ENCODE results near the gene ADCY9.
A peak's percentile ranks its signal among the peaks of the same experiment; 100 is the strongest.
"Not testable (repeated sequence)": the region's sequence is repeated elsewhere in the genome, so short reads cannot be mapped to it uniquely, and the experiment has no call there.

The ADCY9 gene

GRCh38 chr16:4064950-4065352, 51.3 kb downstream of the ADCY9 start:
- no peak for DNase-seq

DNA sequence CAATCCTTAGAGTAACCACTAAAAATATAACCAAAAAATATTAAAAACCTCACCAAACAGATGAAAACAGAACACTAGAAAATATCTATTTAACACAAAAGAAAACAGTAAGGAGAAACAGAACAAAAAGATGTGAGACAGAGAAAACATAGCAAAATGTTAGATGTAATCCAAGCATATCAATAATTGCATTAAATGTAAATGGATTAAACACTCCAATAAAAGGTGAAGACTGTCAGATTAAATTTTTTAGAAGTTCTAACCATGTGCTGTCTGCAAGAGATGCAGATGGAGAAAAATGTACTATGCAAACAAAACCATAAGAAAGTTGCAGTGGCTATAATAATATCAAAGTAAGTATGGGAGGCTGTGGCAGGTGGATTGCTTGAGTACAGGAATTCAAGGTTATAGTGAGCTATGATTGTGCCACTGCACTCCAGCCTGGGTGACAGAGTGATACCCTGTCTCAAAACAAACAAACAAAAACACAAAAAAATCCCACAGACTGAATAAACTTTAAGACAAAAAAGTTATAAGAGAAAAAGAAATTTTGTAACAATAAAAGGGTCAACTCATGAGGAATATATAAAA, 53.9 kb downstream of the ADCY9 start:
- DNase-seq: no peak

DNA sequence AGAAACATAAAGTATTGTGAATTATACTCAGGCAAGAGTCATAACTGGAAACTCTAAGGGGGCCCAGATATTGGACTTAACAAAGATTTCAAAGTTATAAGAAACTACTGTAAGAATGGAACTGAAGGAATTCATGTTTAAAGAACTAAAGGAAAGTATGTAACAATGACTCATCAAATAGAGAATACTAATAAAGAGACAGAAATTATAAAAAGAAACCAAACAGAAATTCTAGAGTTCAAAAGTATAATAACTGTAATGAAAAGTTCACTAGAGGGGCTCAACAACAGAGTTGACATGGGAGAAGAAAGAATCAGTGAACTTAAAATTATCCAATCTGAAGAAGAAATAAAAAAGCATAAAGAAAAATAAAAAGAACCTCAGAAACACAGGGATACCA, 55.4 kb downstream of the ADCY9 start:
- DNase-seq: no peak

DNA sequence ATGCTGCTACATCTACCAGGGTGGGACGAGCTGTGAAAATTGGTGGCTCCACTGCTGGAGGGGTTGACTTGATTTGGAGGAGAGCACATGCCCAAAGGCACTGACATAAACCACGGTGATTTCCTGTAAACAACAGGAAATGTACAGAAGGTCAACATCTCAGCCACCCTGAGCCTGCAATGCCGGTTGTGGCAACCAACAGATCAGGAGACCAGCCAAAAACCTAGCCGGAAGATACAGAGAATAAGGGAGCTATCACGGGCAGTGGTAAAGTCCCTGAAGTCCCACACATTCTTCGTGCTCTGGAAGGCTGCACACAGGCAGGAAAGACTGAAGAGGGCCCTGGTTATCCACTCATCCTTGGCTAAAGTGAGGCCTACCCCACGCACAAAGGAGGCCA, 56.2 kb downstream of the ADCY9 start:
- no peak for DNase-seq

DNA sequence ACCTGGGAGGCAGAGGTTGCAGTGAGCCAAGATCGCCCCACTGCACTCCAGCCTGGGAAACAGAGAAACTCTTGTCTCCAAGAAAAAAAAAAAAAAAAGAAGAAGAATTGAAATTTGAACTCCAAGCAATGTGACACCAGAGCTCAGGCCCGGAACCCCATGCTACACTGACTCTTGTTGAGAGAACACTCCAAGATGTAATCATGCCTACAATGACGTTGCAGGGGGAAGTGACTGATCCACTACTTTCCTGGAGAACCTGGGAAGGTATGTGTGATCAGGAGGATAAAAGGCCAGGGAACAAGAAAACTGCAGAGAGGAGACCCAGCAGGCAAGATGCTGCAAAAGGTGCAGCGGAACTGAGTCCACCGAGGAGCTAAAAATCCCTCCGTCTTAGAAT, 57.9 kb downstream of the ADCY9 start:
- no peak for DNase-seq

DNA sequence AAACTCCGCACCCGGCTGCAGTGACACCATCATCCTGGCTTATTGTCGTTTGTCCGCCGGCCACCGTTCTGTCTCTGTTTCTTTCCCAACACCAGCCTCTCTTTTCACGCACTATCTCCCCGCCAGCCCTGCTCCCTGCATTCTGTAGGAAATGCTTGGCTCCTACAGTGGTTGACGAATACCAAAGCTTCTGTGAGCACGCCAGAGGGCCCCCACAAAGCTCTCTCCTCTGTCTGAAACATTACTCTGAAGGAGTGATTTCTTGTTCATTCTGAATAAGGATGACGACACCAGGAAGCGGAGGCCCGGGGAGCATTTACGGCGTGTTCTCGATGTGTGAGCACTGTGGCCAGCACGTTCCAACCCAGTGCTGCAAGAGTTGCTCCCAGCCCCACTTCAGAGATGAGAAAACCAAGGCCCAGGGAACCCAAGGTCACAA, 58.8 kb downstream of the ADCY9 start:
- DNase-seq: no peak

DNA sequence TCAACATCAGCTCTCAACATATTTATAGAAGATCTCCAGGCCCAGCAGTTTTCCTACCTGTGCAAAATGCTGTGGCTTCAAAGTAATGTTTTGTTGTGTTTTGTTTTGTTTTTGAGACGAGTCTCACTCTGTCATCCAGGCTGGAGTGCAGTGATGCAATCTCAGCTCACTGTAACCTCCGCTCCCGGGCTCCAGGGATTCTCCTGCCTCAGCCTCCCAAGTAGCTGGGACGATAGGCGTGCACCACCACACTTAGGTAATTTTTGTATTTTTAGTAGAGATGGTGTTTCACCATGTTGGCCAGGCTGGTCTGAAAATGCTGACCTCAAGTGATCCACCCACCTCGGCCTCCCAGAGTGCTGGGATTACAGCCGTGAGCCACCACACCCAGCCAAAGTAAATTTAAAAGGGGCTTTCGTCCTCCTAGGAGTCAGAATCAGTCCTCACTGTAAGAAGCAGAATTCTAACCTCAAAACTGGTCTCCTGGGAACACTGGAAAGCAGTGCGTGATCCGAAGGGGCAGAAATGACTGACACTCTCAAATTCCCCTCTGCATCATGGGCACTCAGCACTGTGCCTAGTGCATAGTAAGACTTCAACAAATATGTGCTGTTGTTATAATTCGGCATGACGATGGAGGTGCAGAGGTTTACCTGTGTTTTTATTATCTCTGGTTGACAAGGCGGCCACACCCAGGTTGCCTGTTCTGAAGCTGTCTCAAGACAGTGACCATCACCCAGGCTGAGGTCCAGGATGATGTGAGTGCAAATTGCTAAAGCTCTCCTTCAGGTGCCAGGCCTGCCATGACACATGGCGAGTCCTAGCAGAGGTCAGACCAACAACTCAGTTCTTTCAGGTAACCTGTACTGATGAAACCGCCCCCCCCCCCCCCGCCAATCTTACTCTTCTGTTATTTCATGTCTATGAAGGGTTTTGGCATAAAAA, 59.8 kb downstream of the ADCY9 start:
- no peak for DNase-seq

DNA sequence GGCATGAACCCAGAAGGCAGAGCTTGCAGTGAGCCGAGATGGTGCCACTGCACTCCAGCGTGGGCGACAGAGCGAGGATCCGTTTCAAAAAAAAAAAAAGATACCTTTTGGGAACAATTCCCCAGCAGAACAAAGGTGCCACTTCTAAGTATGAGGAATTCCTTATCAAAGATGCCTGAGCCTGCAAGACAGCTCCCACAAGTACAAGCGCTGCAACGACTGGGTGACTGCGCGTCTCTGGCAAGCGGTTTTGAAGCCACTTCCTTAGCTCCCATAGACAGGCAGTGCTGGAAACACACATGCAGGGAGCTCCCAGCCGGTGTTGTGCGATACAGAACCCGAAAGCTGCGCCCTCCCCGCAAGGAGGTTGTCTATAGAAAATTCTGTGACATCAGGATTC, 60.5 kb downstream of the ADCY9 start:
- no peak for DNase-seq

GRCh38 chr16:4053301-4053845, 62.9 kb downstream of the ADCY9 start:
- no peak for DNase-seq

DNA sequence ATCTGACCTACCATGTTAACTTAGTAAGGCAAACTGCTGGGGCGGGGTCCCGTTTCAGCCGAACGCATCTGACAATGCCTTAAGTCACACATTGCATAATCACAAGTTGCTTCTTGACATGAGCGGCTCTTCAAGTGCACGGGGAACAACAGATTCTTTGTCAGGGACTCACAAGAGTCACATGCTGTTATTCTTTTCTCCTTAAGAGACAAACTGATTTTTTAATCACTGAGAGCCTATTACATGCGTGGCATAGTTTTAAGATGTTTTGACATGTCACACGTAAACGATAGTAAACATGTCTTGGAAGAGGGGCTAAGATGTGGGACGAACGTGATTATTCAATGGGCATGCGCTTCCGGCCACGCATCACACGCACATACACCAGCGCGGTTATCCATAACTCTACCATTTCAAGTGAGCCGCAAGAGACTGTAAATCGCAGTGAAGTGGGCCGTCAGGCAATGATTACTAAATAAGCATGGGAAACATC, 63.4 kb downstream of the ADCY9 start:
- DNase-seq: no peak

GRCh38 chr16:4052096-4052495, 64.1 kb downstream of the ADCY9 start:
- no peak for DNase-seq

- no peak for DNase-seq
Measured at GRCh38 chr16:4051591-4051990, 64.7 kb downstream of the ADCY9 start.

- no peak for DNase-seq
Measured at GRCh38 chr16:4049031-4049430, 67.2 kb downstream of the ADCY9 start.

GRCh38 chr16:4048481-4048880, 67.8 kb downstream of the ADCY9 start:
- DNase-seq: no peak

GRCh38 chr16:4046221-4046620, 70.0 kb downstream of the ADCY9 start:
- no peak for DNase-seq

- DNase-seq: not testable (repeated sequence)
Measured at GRCh38 chr16:4045561-4045960, 70.7 kb downstream of the ADCY9 start.

GRCh38 chr16:4042581-4042980, 73.7 kb downstream of the ADCY9 start:
- no peak for DNase-seq

DNA sequence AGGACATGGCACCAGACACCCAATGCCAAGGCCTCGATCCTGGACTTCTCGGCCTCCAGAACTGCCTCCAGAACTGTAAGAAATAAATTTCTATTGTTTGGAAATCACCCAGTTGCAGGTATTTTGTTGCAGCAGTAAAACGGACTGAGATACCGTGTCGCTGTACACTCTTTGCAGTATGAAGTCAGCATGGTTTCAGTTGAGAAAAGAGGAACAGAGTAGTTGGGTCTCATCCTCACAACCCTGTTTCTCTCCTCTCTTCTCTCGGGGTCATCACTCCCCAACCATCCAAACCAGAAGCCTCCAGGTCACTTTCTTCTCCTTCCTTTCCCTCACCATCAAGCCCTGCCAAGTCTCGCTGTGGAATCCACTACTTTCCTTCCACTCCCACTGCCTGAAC, 77.8 kb downstream of the ADCY9 start:
- no peak for DNase-seq

DNA sequence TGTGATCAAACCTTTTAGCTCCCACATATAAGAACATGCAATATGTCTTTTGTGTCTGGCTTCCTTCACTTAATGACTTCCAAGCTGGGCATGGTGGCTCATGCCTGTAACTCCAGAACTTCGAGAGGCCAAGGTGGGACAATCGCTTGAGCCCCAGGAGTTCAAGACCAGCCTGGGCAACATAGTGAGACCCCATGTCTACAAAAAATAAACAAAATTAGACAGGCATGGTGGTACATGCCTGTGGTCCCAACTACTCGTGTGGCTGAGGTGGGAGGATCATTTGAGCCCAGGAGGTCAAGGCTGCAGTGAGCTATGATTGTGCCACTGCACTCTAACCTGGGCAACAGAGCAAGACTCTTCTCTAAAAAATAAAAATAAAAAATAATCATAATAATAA, 79.3 kb downstream of the ADCY9 start:
- DNase-seq: not testable (repeated sequence)

- DNase-seq: no peak
Measured at GRCh38 chr16:4034963-4035362, 81.3 kb downstream of the ADCY9 start.

DNA sequence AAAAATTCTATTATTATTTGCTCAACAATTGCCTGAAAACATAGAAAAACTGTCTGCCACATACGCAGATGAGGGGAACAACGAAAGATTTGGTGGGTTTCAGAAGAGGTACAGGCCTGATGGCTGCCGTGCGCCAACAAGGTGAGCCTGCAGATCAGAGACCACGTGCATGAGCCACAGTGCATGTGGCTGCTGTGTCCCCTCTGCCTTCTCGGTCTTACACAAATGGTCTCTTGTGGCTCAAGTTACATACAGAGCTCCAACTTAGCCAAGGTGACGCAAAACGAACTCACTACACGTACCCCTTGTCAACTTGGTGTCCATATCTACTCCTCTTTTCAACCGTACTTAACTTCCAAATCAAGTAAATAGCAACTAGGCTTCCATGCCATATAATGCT, 82.3 kb downstream of the ADCY9 start:
- DNase-seq: no peak

- peak; percentile 23 for DNase-seq
Measured at GRCh38 chr16:4032768-4033167, 83.5 kb downstream of the ADCY9 start.

GRCh38 chr16:4028144-4028543, 88.1 kb downstream of the ADCY9 start:
- no peak for DNase-seq

- no peak for DNase-seq
Measured at GRCh38 chr16:4026854-4027253, 89.4 kb downstream of the ADCY9 start.
